ENCODE measurements around the gene ZXDC. TPM values are rescaled to one million over a fixed set of nuclear protein-coding genes. Genes with fewer than 3 reads are reported as not detected.

The ZXDC gene
- total and polyA plus RNA-seq, 2 donors (not counting 1 experiment from before 2014, with no cell fraction given): 38.9 to 70.9 TPM

DNA sequence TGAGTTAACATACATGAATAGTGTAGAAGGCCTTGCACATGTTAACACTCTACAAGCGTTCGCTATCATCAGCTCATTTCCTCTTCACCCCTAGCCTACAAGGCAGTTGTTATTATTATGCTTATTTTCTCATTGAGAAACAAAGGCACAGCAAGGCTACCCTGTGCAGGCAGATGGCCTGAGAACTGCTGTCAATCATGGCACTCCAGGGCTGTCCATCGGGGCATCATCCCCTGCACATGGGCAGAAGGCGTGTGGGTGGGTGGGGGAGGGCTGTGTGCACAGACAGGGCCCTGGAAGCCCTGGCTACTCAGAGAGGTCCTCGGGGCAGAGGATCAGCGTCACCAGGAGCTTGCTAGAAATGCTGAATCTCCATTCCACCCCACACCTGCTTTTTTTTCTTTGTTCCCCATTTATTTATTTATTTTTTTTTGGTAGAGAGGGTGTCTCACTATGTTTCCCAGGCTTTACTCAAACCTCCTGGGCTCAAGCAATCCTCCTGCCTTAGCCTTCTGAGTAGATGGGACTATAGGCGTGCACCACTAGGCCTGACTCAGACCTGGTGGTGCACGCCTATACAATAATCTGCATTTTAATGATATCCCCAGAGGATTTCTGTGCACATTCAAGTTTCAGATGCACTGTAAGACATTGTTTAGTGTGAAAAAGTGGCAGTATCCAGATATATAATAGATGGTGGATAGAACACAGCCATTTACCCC lies 9.6 kb upstream of the ZXDC start:
- H2AFZ ChIP-seq (ENCODE audit: insufficient read depth, low read depth, low read length, poor library complexity, severe bottlenecking): no peak overlapping the region

DNA sequence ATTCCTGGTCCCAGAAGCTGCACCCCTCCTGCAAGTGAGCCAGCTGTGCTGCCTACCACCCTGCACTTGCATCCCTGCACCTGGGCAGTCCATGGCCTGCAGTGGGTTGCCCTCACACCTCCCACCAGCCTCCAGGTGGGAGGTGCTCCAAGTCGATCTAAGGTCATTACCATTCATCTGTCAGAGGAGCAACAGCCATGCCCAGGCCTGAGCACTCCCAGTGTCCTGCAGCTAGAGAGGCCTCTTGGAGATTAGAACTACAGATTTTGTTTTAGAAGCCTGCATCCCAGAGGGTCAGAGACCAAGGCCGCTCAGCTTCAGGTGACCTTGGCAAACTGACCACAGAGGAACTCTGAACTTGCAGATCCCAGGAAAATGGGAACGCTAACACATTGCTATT lies 9.0 kb upstream of the ZXDC start:
- CTCF ChIA-PET: interaction anchor here (0.9 kb wide), 1 partner anchor 36 kb away, joined by 7 read pairs; no protein-coding TSS in a partner anchor
- no peak overlapping the region for H3K9ac ChIP-seq (ENCODE audit: low read length)
- peaks cover 9% of the 10 kb centered on the region for H3K27me3 Mint-ChIP-seq
- H3K9me3 Mint-ChIP-seq (ENCODE audit: insufficient read depth): no peaks in the 10 kb centered on the region
- TF ChIP-seq, protein P1, sequence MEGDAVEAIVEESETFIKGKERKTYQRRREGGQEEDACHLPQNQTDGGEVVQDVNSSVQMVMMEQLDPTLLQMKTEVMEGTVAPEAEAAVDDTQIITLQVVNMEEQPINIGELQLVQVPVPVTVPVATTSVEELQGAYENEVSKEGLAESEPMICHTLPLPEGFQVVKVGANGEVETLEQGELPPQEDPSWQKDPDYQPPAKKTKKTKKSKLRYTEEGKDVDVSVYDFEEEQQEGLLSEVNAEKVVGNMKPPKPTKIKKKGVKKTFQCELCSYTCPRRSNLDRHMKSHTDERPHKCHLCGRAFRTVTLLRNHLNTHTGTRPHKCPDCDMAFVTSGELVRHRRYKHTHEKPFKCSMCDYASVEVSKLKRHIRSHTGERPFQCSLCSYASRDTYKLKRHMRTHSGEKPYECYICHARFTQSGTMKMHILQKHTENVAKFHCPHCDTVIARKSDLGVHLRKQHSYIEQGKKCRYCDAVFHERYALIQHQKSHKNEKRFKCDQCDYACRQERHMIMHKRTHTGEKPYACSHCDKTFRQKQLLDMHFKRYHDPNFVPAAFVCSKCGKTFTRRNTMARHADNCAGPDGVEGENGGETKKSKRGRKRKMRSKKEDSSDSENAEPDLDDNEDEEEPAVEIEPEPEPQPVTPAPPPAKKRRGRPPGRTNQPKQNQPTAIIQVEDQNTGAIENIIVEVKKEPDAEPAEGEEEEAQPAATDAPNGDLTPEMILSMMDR (IDR thresholded peaks at IDR 0.05): no peak
- no peak for TF ChIP-seq EZH2 (IDR thresholded peaks at IDR 0.05; ENCODE audit: borderline replicate concordance, insufficient read depth, low read depth, low read length, poor library complexity, severe bottlenecking)
- no peaks in the 10 kb centered on the region for H4K20me1 ChIP-seq (ENCODE audit: control insufficient read depth, insufficient read depth, low read length, poor library complexity, severe bottlenecking)
- ATAC-seq (ENCODE audit: low read depth) (no peak), DNase-seq (no peak)
- H3K9me3 ChIP-seq (ENCODE audit: control extremely low read depth in 1 of 3, control insufficient read depth in 2 of 3, insufficient read depth in 1 of 3, low read length in 2 of 3): no peaks in the 10 kb centered on the region
- intact Hi-C loops (cut with micrococcal nuclease): no loop called here
- H3K27ac Mint-ChIP-seq: no peak overlapping the region
- peaks cover 5 to 6% of the 10 kb centered on the region in 2 donors for H3K4me1 ChIP-seq (ENCODE audit: control insufficient read depth in 2 of 2, insufficient read depth in 2 of 2, low read length in 2 of 2)
- no peaks in the 10 kb centered on the region for H3K79me2 ChIP-seq (ENCODE audit: control insufficient read depth, insufficient read depth, low read length)
- POLR2A ChIA-PET: no interaction called here
- 78% methylated on average over 1 of the region's 3 CpGs for WGBS (ENCODE audit: insufficient coverage)
- no peak overlapping the region for H3K4me2 ChIP-seq (replicated peaks; ENCODE audit: low read depth, low read length, poor library complexity, severe bottlenecking)
- no peaks in the 10 kb centered on the region for H3K36me3 ChIP-seq (replicated peaks in 1 of 2; ENCODE audit: control extremely low read depth in 1 of 2, control insufficient read depth in 1 of 2, extremely low read depth in 1 of 2, insufficient read depth in 2 of 2, low read length in 1 of 2)
- H3K4me3 ChIP-seq (ENCODE audit: control extremely low read depth in 1 of 5, extremely low read depth in 1 of 5, insufficient read depth in 1 of 5, low read depth in 2 of 5, low read length in 4 of 5): no peak overlapping the region
- no peak overlapping the region for H3K27ac ChIP-seq (ENCODE audit: low read length in 2 of 2)
- H3K27me3 ChIP-seq (replicated peaks in 1 of 4; ENCODE audit: control extremely low read depth in 1 of 4, control insufficient read depth in 3 of 4, insufficient read depth in 4 of 4, low read length in 3 of 4): no peaks in the 10 kb centered on the region
- no peak overlapping the region for H3K4me3 Mint-ChIP-seq
- H3K4me1 Mint-ChIP-seq: peaks cover 3% of the 10 kb centered on the region
- H2AFZ ChIP-seq (ENCODE audit: insufficient read depth, low read depth, low read length, poor library complexity, severe bottlenecking): no peak overlapping the region

More for the DNA sequence above, 9.6 kb upstream of the ZXDC start:
- Histone ChIP-seq H3K4me2 (replicated peaks; ENCODE audit: low read depth, low read length, poor library complexity, severe bottlenecking) (no peak overlapping the region), H3K9ac (ENCODE audit: low read length) (no peak overlapping the region), H3K27ac (ENCODE audit: low read length in 2 of 2) (no peak overlapping the region), H4K20me1 (ENCODE audit: control insufficient read depth, insufficient read depth, low read length, poor library complexity, severe bottlenecking) (no peaks in the 10 kb centered on the region), H3K4me3 (ENCODE audit: control extremely low read depth in 1 of 5, extremely low read depth in 1 of 5, insufficient read depth in 1 of 5, low read depth in 2 of 5, low read length in 4 of 5) (no peak overlapping the region), H3K4me1 (ENCODE audit: control insufficient read depth in 2 of 2, insufficient read depth in 2 of 2, low read length in 2 of 2) (peaks cover 5 to 6% of the 10 kb centered on the region in 2 donors), H3K27me3 (replicated peaks in 1 of 4; ENCODE audit: control extremely low read depth in 1 of 4, control insufficient read depth in 3 of 4, insufficient read depth in 4 of 4, low read length in 3 of 4) (no peaks in the 10 kb centered on the region), H3K9me3 (ENCODE audit: control extremely low read depth in 1 of 3, control insufficient read depth in 2 of 3, insufficient read depth in 1 of 3, low read length in 2 of 3) (no peaks in the 10 kb centered on the region), H3K36me3 (replicated peaks in 1 of 2; ENCODE audit: control extremely low read depth in 1 of 2, control insufficient read depth in 1 of 2, extremely low read depth in 1 of 2, insufficient read depth in 2 of 2, low read length in 1 of 2) (no peaks in the 10 kb centered on the region), H3K79me2 (ENCODE audit: control insufficient read depth, insufficient read depth, low read length) (no peaks in the 10 kb centered on the region)
- no peak overlapping the region for H3K27ac Mint-ChIP-seq
- CTCF ChIA-PET: interaction anchor here (0.9 kb wide), 1 partner anchor 35 kb away, joined by 7 read pairs; no protein-coding TSS in a partner anchor
- H3K27me3 Mint-ChIP-seq: peaks cover 9% of the 10 kb centered on the region
- no peak overlapping the region for H3K4me3 Mint-ChIP-seq
- DNase-seq (no peak), ATAC-seq (ENCODE audit: low read depth) (no peak)
- H3K9me3 Mint-ChIP-seq (ENCODE audit: insufficient read depth): no peaks in the 10 kb centered on the region
- peaks cover 3% of the 10 kb centered on the region for H3K4me1 Mint-ChIP-seq
- TF ChIP-seq, protein P1 (IDR thresholded peaks at IDR 0.05): no peak
- TF ChIP-seq EZH2 (IDR thresholded peaks at IDR 0.05; ENCODE audit: borderline replicate concordance, insufficient read depth, low read depth, low read length, poor library complexity, severe bottlenecking): no peak
- intact Hi-C loops (cut with micrococcal nuclease): no loop called here
- POLR2A ChIA-PET: no interaction called here
- WGBS (ENCODE audit: insufficient coverage): 78% methylated on average over 1 of the region's 8 CpGs
